Retinal pigment epithelial cell (primary cell): ENCODE measurements around the gene TMA16.

Experiments used
- DNase-seq: peaks from one replicate; pipeline ENCODE4 v3.0.0-alpha.2; 2010; ENCODE audit warnings: low read depth
- H3K4me3 ChIP-seq: 2 replicates; pipeline ENCODE4 v1.5.1; 2011; ENCODE audit warnings: mild to moderate bottlenecking, low read length, control low read depth, moderate library complexity
- TF ChIP-seq, protein P1 (sequence below): conservative IDR thresholded peaks from 2 replicates; pipeline ENCODE4 v1.5.1; 2011; ENCODE audit warnings: low read depth, low read length, control low read depth, inconsistent platforms

The TMA16 gene

DNA sequence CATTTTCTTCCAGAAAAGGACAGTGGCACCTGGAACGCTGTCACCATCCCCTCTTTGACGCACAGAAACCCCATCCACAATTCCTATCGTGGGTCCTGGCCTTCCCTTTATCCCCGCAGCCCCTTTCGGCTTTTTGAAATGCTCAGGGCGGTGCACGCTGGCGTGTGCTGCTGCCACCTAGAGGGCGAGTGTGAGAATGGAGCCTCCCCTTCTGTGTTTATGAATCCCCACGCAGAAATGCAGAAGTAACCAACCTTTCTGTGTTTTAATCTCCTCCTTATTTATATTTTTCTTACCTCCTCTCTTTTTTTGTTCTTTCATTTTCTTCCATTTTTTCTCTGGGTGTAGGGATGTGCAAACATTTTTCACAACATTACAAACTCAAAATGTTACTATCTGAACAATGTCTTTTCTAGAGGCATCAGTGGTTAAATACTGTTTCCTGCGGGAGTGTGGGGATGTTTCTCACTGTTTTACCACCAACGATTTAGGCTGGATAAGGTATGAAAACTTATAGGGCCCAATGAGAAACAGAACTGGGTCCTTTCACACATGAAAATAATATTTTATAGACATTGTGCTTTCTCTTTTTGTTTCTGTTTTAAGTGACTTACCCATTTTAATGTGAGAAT is 50.0 kb downstream of the TMA16 start:
- no peak for DNase-seq
- peak overlapping the region; percentile 30 for H3K4me3 ChIP-seq
- TF ChIP-seq, protein P1, sequence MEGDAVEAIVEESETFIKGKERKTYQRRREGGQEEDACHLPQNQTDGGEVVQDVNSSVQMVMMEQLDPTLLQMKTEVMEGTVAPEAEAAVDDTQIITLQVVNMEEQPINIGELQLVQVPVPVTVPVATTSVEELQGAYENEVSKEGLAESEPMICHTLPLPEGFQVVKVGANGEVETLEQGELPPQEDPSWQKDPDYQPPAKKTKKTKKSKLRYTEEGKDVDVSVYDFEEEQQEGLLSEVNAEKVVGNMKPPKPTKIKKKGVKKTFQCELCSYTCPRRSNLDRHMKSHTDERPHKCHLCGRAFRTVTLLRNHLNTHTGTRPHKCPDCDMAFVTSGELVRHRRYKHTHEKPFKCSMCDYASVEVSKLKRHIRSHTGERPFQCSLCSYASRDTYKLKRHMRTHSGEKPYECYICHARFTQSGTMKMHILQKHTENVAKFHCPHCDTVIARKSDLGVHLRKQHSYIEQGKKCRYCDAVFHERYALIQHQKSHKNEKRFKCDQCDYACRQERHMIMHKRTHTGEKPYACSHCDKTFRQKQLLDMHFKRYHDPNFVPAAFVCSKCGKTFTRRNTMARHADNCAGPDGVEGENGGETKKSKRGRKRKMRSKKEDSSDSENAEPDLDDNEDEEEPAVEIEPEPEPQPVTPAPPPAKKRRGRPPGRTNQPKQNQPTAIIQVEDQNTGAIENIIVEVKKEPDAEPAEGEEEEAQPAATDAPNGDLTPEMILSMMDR = peak; percentile 95

DNA sequence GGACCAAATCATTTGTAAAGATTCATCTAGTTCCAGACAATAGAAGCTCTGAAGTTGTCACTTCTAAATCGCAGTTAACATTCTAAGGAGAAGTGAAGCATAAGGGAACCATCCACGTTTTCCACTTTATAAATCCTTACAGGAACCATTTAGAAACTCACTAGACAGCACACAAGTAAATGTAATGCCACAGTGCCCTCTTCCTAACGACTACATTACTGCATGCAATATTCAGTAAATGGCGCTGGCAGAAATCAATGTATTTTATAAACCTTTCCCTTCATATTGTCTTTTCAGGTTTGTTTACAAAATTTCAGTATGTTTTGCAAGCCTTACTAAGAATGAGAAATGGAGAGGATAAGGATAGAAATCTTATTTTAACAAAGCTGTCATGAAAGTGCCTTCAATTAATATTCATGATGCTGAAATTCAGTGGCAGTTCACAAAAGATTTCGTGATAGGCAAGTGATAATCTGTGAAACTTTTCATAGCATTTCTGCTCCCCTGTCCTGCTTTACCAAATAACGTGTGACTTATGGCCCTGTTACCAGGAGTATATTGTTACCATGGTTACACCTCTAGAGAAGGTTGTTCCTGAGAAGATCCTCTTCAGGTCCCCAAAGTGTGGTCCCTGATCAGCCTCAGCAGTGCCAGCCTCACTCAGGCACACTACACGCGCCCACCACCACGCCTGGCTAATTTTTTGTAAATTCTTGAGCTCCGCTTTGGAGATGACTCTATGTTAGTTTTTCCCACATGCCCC is 54.2 kb downstream of the TMA16 start:
- no peak overlapping the region for H3K4me3 ChIP-seq
- TF ChIP-seq, protein P1 = peak; percentile 71
- DNase-seq = no peak

DNA sequence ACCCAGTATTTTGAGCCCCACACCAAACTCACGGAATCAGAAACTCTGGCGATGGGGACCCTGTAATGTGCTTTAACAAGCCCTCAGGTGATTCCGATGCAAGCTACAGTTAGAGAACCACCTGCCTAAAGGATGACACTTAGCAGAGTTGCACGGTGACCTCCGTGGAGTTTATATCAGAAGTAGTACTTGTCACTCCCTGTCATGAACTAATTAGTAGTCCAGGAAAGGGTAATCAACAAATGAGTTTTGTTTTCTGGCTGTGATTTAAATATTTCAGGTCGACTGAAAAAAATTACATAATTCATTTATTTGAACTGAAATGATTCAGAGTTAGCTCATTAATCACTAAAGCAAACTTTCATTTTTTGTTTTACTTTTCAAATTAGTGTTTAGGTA is 56.4 kb downstream of the TMA16 start:
- TF ChIP-seq, protein P1 = no peak
- H3K4me3 ChIP-seq = no peak overlapping the region
- DNase-seq = no peak

DNA sequence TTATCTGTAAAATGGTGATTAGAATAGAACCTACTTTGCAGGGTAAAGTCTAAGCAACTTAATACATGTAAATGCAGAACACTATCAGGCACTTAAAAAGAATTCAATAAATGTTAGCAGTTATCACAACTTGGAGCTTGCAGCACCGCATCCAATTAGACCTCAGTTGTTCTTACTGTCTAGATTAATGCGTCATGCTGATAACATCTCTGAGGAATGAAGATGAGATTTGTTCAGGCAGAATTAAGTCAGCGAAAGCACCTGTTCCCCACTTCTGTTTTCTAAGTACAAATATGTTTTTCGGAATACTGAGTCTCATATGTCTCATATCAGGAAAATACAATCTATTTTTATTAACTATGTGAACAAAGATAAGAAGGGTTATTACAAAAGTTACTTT is 58.7 kb downstream of the TMA16 start:
- no peak overlapping the region for H3K4me3 ChIP-seq
- no peak for DNase-seq

DNA sequence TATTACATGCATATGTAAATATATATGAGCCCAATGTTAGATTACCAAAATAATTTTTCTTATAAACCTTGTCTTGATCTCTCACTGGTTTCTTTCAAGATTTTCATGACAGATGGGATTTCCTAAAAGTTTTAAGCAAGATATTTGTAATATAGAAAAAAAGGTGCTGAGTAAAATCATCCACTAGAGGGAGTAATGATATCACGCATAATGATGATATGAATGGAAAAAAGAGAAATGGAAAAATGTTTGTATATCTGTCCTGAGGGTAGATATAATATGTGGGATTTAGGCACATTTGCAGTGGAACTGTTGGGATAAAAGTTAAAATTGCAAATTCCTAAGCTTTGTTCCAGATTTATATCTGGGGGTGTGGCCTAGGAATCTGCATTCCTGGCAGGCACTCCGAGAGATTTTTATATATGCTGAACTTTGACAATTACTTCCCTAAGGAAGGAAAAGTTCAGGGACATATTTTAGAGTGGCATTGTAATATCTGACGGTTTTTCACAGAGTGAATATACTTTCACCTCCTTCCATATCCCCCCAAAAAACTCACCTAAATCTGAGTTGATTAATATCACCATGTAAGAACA is 60.5 kb downstream of the TMA16 start:
- no peak overlapping the region for H3K4me3 ChIP-seq
- TF ChIP-seq, protein P1 = peak; percentile 61
- DNase-seq = no peak

More for the DNA sequence above, 58.7 kb downstream of the TMA16 start:
- TF ChIP-seq, protein P1 = no peak

DNA sequence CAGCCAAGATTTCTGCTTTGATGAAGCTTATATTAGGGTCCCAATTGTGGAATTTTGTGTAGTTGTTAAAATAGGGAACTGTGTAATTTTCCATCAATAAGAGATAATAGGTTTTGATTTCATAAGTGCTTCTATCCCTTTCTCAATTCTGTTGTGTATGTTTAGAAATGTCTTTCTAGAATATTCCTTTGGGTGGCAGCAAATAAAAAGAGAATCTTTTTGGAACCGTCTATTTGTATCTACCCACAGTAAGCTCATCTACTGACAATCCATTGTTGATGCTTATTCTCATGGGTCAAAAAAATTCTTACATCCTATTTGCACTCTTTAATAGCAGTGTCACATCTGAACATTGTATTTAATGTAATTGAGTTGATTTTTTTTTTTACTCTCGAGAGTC is 61.7 kb downstream of the TMA16 start:
- TF ChIP-seq, protein P1 = no peak
- no peak for DNase-seq

More for the DNA sequence above, 61.7 kb downstream of the TMA16 start:
- no peak overlapping the region for H3K4me3 ChIP-seq
